Thymus (tissue), 11 donors: ENCODE measurements around the gene ZBTB47. TPM values are rescaled to one million over a fixed set of nuclear protein-coding genes. Genes with fewer than 3 reads are reported as not detected.

Source experiments
- DNase-seq, 9 donors: peaks; one replicate each; pipeline ENCODE4 v3.0.0-alpha.2; 2013; ENCODE audit warnings: low spot score in 9 of 9, low read depth in 6 of 9, missing footprints in 1 of 9
- H3K27ac ChIP-seq, 2 donors: one replicate each; pipeline ENCODE4 v1.5.1; 2013; ENCODE audit warnings: control low read depth in 1 of 2, low read depth in 1 of 2, low read length in 1 of 2, mild to moderate bottlenecking in 1 of 2, moderate library complexity in 1 of 2
- H3K27me3 ChIP-seq, 2 donors: one replicate each; pipeline ENCODE4 v1.5.1; 2013; ENCODE audit warnings: low read length in 1 of 2; ENCODE audit not compliant: control insufficient read depth in 2 of 2, insufficient read depth in 1 of 2
- H3K36me3 ChIP-seq, 2 donors: one replicate each; pipeline ENCODE4 v1.5.1; 2013; ENCODE audit warnings: low read length in 1 of 2, mild to moderate bottlenecking in 1 of 2, moderate library complexity in 1 of 2; ENCODE audit not compliant: control insufficient read depth in 2 of 2, insufficient read depth in 2 of 2
- H3K4me1 ChIP-seq, 2 donors: one replicate each; pipeline ENCODE4 v1.5.1; 2013; ENCODE audit warnings: low read length in 2 of 2; ENCODE audit not compliant: control insufficient read depth in 2 of 2, insufficient read depth in 2 of 2
- H3K4me3 ChIP-seq, 2 donors: one replicate each; pipeline ENCODE4 v1.5.1; 2013; ENCODE audit warnings: low read length in 2 of 2, control low read depth in 1 of 2, mild to moderate bottlenecking in 1 of 2
- H3K9me3 ChIP-seq, 2 donors: one replicate each; pipeline ENCODE4 v1.5.1; 2013; ENCODE audit warnings: low read length in 1 of 2, mild to moderate bottlenecking in 1 of 2; ENCODE audit not compliant: control insufficient read depth in 2 of 2, insufficient read depth in 1 of 2
- WGBS: extraction: QIAGEN DNeasy Blood & Tissue Kit; methylation state at CpG from one replicate; pipeline ENCODE4 v1.1.7; 2013; 5-methylcytosine and 5-hydroxymethylcytosine counted together
- polyA plus RNA-seq: library from polyadenylated mRNA; stranded (reverse); fragments of 200-250 nt; gene quantifications from one replicate; pipeline ENCODE4 v1.2.3, GENCODE V29; 2013
- total RNA-seq: library from RNA; stranded (reverse); fragments of 120-200 nt; gene quantifications from one replicate; pipeline ENCODE4 v1.2.4, GENCODE V29; 2013
- donor health status: healthy.

The ZBTB47 gene
- total and polyA plus RNA-seq, 2 donors = 2.5 to 5.1 TPM

GRCh38 chr3:42656680-42657610, 3.4 kb downstream of the ZBTB47 start:
- Histone ChIP-seq H3K4me3 (no peak overlapping the region), H3K27ac (no peak overlapping the region), H3K9me3 (no peaks in the 10 kb centered on the region), H3K27me3 (peaks cover 6 to 33% of the 10 kb centered on the region in 2 donors), H3K36me3 (no peaks in the 10 kb centered on the region), H3K4me1 (peaks cover 3 to 17% of the 10 kb centered on the region in 2 donors)
- 97% methylated on average over 9 of the region's 9 CpGs for WGBS
- no peak for DNase-seq

GRCh38 chr3:42657675-42658074, 4.2 kb downstream of the ZBTB47 start:
- Histone ChIP-seq H3K36me3 (no peaks in the 10 kb centered on the region), H3K4me3 (no peak overlapping the region), H3K27me3 (peaks cover 6 to 33% of the 10 kb centered on the region in 2 donors), H3K27ac (no peak overlapping the region), H3K4me1 (peaks cover 3 to 11% of the 10 kb centered on the region in 2 donors), H3K9me3 (no peaks in the 10 kb centered on the region)
- 95% methylated on average over 4 of the region's 4 CpGs for WGBS
- no peak for DNase-seq

- Histone ChIP-seq H3K36me3 (no peaks in the 10 kb centered on the region), H3K4me3 (no peak overlapping the region), H3K27ac (no peak overlapping the region), H3K9me3 (no peaks in the 10 kb centered on the region), H3K4me1 (peaks cover 3 to 5% of the 10 kb centered on the region in 2 donors), H3K27me3 (peaks cover 6 to 27% of the 10 kb centered on the region in 2 donors)
- DNase-seq = no peak
- WGBS = 97% methylated on average over 34 of the region's 34 CpGs
Measured at GRCh38 chr3:42658091-42658770, 4.7 kb downstream of the ZBTB47 start.

GRCh38 chr3:42658771-42659390, 5.4 kb downstream of the ZBTB47 start:
- WGBS = 91% methylated on average over 22 of the region's 22 CpGs

GRCh38 chr3:42659451-42660130, 6.1 kb downstream of the ZBTB47 start:
- 96% methylated on average over 25 of the region's 25 CpGs for WGBS
- Histone ChIP-seq H3K27ac (no peak overlapping the region), H3K27me3 (peaks cover 2 to 17% of the 10 kb centered on the region in 2 donors), H3K36me3 (no peaks in the 10 kb centered on the region), H3K4me3 (no peak overlapping the region), H3K4me1 (peaks cover 0 to under 1% of the 10 kb centered on the region in 2 donors), H3K9me3 (no peaks in the 10 kb centered on the region)
- no peak for DNase-seq

More at GRCh38 chr3:42658771-42659390, 5.4 kb downstream of the ZBTB47 start:
- Histone ChIP-seq H3K4me1 (peaks cover 1 to 3% of the 10 kb centered on the region in 2 donors), H3K36me3 (no peaks in the 10 kb centered on the region), H3K27me3 (peaks cover 6 to 21% of the 10 kb centered on the region in 2 donors), H3K9me3 (no peaks in the 10 kb centered on the region), H3K27ac (no peak overlapping the region), H3K4me3 (no peak overlapping the region)
- no peak for DNase-seq

GRCh38 chr3:42660131-42660715, 6.7 kb downstream of the ZBTB47 start:
- Histone ChIP-seq H3K27me3 (peaks cover 0 to 11% of the 10 kb centered on the region in 2 donors), H3K27ac (no peak overlapping the region), H3K36me3 (no peaks in the 10 kb centered on the region), H3K4me3 (no peak overlapping the region), H3K4me1 (no peaks in the 10 kb centered on the region), H3K9me3 (no peaks in the 10 kb centered on the region)
- DNase-seq = no peak
- 91% methylated on average over 6 of the region's 6 CpGs for WGBS

- Histone ChIP-seq H3K27ac (no peak overlapping the region), H3K36me3 (no peaks in the 10 kb centered on the region), H3K27me3 (peaks cover 0 to 4% of the 10 kb centered on the region in 2 donors), H3K4me3 (no peak overlapping the region), H3K4me1 (no peaks in the 10 kb centered on the region), H3K9me3 (no peaks in the 10 kb centered on the region)
- no peak for DNase-seq
- WGBS = 95% methylated on average over 4 of the region's 4 CpGs
Measured at GRCh38 chr3:42660898-42661297, 7.4 kb downstream of the ZBTB47 start.

- WGBS = 99% methylated on average over 5 of the region's 5 CpGs
Measured at GRCh38 chr3:42661593-42662022, 8.1 kb downstream of the ZBTB47 start.

More at GRCh38 chr3:42661593-42662022, 8.1 kb downstream of the ZBTB47 start:
- Histone ChIP-seq H3K4me3 (no peak overlapping the region), H3K27me3 (no peaks in the 10 kb centered on the region), H3K4me1 (no peaks in the 10 kb centered on the region), H3K27ac (no peak overlapping the region), H3K36me3 (no peaks in the 10 kb centered on the region), H3K9me3 (no peaks in the 10 kb centered on the region)
- DNase-seq = no peak
